GM12878 (cell line): ENCODE data around the gene AHNAK. TPM values are rescaled to one million over a fixed set of nuclear protein-coding genes. Genes with fewer than 3 reads are reported as not detected.

Source experiments
- ATAC-seq: fragments of 200-7000 bp; cut with Tn5 transposase; 3 replicates; pipeline ENCODE4 v1.9.1; 2020; ENCODE audit warnings: mild to moderate bottlenecking, moderate library complexity
- BruUV-seq: library from RNA; stranded (reverse); fragments of 400-500 nt; replicated peaks from 2 replicates; lab custom pipeline; 2021; lab: Mats Ljungman, UMichigan
- CTCF ChIA-PET: fragments of 300-600 bp; sonication (Branson Sonifier 250); formaldehyde crosslinking; extraction: SDS; loops from one replicate; lab custom pipeline; 2021; ENCODE audit warnings: inconsistent platforms; lab: Yijun Ruan, JAX
- POLR2A ChIA-PET: fragments of 350-600 bp; formaldehyde crosslinking; extraction: SDS; loops from one replicate; lab custom pipeline; 2021; ENCODE audit warnings: inconsistent platforms; lab: Charles Lee
- RAD21 ChIA-PET: fragments of 300-600 bp; sonication (Branson Sonifier 250); formaldehyde crosslinking; loops from one replicate; lab custom pipeline; 2023; ENCODE audit warnings: antibody characterized with exemption; ENCODE audit not compliant: unreplicated experiment; lab: Charles Lee
- SMC1A ChIA-PET: fragments of 300-600 bp; sonication (Branson Sonifier 250); formaldehyde crosslinking; loops from one replicate; lab custom pipeline; 2023; ENCODE audit not compliant: unreplicated experiment, uncharacterized antibody; lab: Charles Lee
- DNase-seq: peaks from one replicate; pipeline ENCODE4 v3.0.0-alpha.2; 2011; ENCODE audit warnings: low read depth, low spot score
- FAIRE-seq: peaks from 3 replicates; lab custom pipeline; 2011; peaks lifted over from hg19 to GRCh38; lab: Jason Lieb, UNC
- H2AFZ ChIP-seq: 2 replicates; pipeline ENCODE4 v1.6.0; 2011; ENCODE audit warnings: low read depth, low read length, control low read depth; ENCODE audit not compliant: control insufficient read depth
- H3K27ac ChIP-seq: 2 replicates; pipeline ENCODE4 v1.5.1; 2011; ENCODE audit warnings: control low read depth; ENCODE audit not compliant: control insufficient read depth, insufficient read depth
- H3K27me3 ChIP-seq, 2 experiments: replicated peaks in 1 of 2; 2 replicates each; pipeline versions ENCODE4 v1.6.0 to v1.6.1; 2011; ENCODE audit warnings: low read length in 1 of 2; ENCODE audit not compliant: control insufficient read depth in 2 of 2, insufficient read depth in 2 of 2
- H3K36me3 ChIP-seq, 2 experiments: 2 replicates each; pipeline ENCODE4 v1.5.1; 2011; ENCODE audit warnings: low read length in 1 of 2; ENCODE audit not compliant: control insufficient read depth in 2 of 2, insufficient read depth in 2 of 2
- H3K4me1 ChIP-seq: 2 replicates; pipeline ENCODE4 v1.6.1; 2011; ENCODE audit warnings: mild to moderate bottlenecking, low read length, moderate library complexity, mixed read lengths; ENCODE audit not compliant: control insufficient read depth, insufficient read depth
- H3K4me2 ChIP-seq: 2 replicates; pipeline ENCODE4 v1.6.0; 2011; ENCODE audit warnings: control low read depth; ENCODE audit not compliant: control insufficient read depth, insufficient read depth
- H3K4me3 ChIP-seq: fragments of 200-600 bp; sonication (generic); 2 replicates; pipeline ENCODE4 v1.5.1; 2016
- H3K79me2 ChIP-seq: 2 replicates; pipeline ENCODE4 v1.6.0; 2011; ENCODE audit warnings: low read length; ENCODE audit not compliant: control insufficient read depth, insufficient read depth
- H3K9ac ChIP-seq: 2 replicates; pipeline ENCODE4 v1.8.0; 2011; ENCODE audit warnings: low read length, control low read depth, mixed read lengths; ENCODE audit not compliant: control insufficient read depth, insufficient read depth
- H3K9me3 ChIP-seq: replicated peaks from 3 replicates; pipeline ENCODE4 v1.5.1; 2011; ENCODE audit warnings: mild to moderate bottlenecking, low read length; ENCODE audit not compliant: control insufficient read depth, insufficient read depth
- H4K20me1 ChIP-seq: 2 replicates; pipeline ENCODE4 v1.6.0; 2011; ENCODE audit not compliant: control insufficient read depth, insufficient read depth
- CBX3 ChIP-seq: fragments of 200-600 bp; sonication (generic); IDR thresholded peaks from 2 replicates; pipeline ENCODE4 v1.6.1; 2016; ENCODE audit warnings: low read depth, borderline replicate concordance
- FOXM1 ChIP-seq: IDR thresholded peaks from 2 replicates; pipeline ENCODE4 v1.6.1; 2012; ENCODE audit warnings: low read depth, mild to moderate bottlenecking, inconsistent platforms, low read length, moderate library complexity
- IKZF2 ChIP-seq, 2 experiments: fragments of 450-650 bp; IDR thresholded peaks; 2 replicates each; pipeline ENCODE4 v1.6.1; 2017; ENCODE audit warnings: mild to moderate bottlenecking in 2 of 2, moderate library complexity in 2 of 2
- NFXL1 ChIP-seq: fragments of 450-650 bp; IDR thresholded peaks from 2 replicates; pipeline ENCODE4 v1.6.1; 2017; ENCODE audit warnings: antibody characterized with exemption, mild to moderate bottlenecking, borderline replicate concordance
- NR2C2 ChIP-seq: IDR thresholded peaks from 2 replicates; pipeline ENCODE4 v1.6.1; 2011; ENCODE audit warnings: borderline replicate concordance, low read depth; ENCODE audit not compliant: control insufficient read depth, insufficient read length
- PAX8 ChIP-seq: fragments of 450-650 bp; IDR thresholded peaks from 2 replicates; pipeline ENCODE4 v1.6.1; 2017; ENCODE audit warnings: mild to moderate bottlenecking, moderate library complexity
- PML ChIP-seq: IDR thresholded peaks from 2 replicates; pipeline ENCODE4 v1.6.1; 2012; ENCODE audit warnings: low read length, inconsistent platforms
- RAD51 ChIP-seq: fragments of 450-650 bp; IDR thresholded peaks from 2 replicates; pipeline ENCODE4 v1.6.1; 2016; ENCODE audit warnings: moderate library complexity, mild to moderate bottlenecking, inconsistent platforms
- SIN3A ChIP-seq: IDR thresholded peaks from 2 replicates; pipeline ENCODE4 v1.6.1; 2012; ENCODE audit warnings: low read depth, low read length, improper control_type of control experiment
- SMAD1 ChIP-seq: fragments of 450-650 bp; IDR thresholded peaks from 2 replicates; pipeline ENCODE4 v1.6.1; 2018; ENCODE audit warnings: mild to moderate bottlenecking, low read depth; ENCODE audit not compliant: partially characterized antibody
- STAT3 ChIP-seq: IDR thresholded peaks from 2 replicates; pipeline ENCODE4 v1.6.1; 2011; ENCODE audit warnings: low read depth, low read length, improper control_type of control experiment
- SUZ12 ChIP-seq: fragments of 200-600 bp; sonication (generic); IDR thresholded peaks from one replicate; pipeline ENCODE4 v1.6.1; 2018; ENCODE audit warnings: antibody characterized with exemption, mild to moderate bottlenecking; ENCODE audit not compliant: unreplicated experiment
- TCF7 ChIP-seq: IDR thresholded peaks from 2 replicates; pipeline ENCODE4 v1.6.1; 2014; ENCODE audit warnings: antibody characterized with exemption, borderline replicate concordance
- ZNF384 ChIP-seq: IDR thresholded peaks from 2 replicates; pipeline ENCODE4 v1.6.1; 2012; ENCODE audit warnings: low read depth, mild to moderate bottlenecking, low read length, improper control_type of control experiment, borderline replicate concordance
- WGBS: methylation state at CpG from one replicate; pipeline ENCODE4 v1.1.6; 2016; ENCODE audit warnings: low lambda C conversion rate; ENCODE audit not compliant: insufficient replicate concordance, insufficient coverage; ENCODE audit errors: missing lambda C conversion rate; 5-methylcytosine and 5-hydroxymethylcytosine counted together
- in situ Hi-C: fragments of 300-500 bp; cut with MboI; formaldehyde crosslinking; loops from 9 replicates; pipeline ENCODE4 v1.14.3; 2018; ENCODE audit warnings: mixed read lengths
- intact Hi-C: fragments of 100-400 bp; cut with micrococcal nuclease; formaldehyde crosslinking; loops from one replicate; pipeline ENCODE4 v1.14.2; 2022; ENCODE audit not compliant: unreplicated experiment
- polyA plus RNA-seq, 11 experiments: library from polyadenylated mRNA; depleted of rRNA in 4 of 11; unstranded in 6 of 11; stranded (reverse) in 5 of 11; fragments of >200 nt; fragmentation: Nextera tagmentation in 4 of 11; fragmentation: Illumina TruSeq in 1 of 11; extraction: Ambion mirVana in 4 of 11; extraction: Trizol in 1 of 11; gene quantifications; 1 replicate in 1 of 11; 2 replicates in 10 of 11; pipeline versions ENCODE4 v1.2.1 to v1.2.3, GENCODE V29; 2011 to 2016; ENCODE audit warnings: inconsistent platforms in 2 of 11, missing spikeins in 2 of 11, low read depth in 1 of 11
- total RNA-seq, 4 experiments: library from RNA; depleted of rRNA in 3 of 4; stranded (reverse); fragments of >200 nt in 3 of 4; fragmentation: Illumina TruSeq in 1 of 4; extraction: Trizol in 1 of 4; gene quantifications; 2 replicates each; pipeline versions ENCODE4 v1.2.1 to v1.2.3, GENCODE V29; 2013 to 2021
- TF ChIP-seq, protein P1 (sequence below), 3 experiments: IDR thresholded peaks in 2 of 3; conservative IDR thresholded peaks in 1 of 3; 2 replicates each; pipeline ENCODE4 v1.5.1; 2011; ENCODE audit warnings: low read depth in 3 of 3, low read length in 3 of 3, mild to moderate bottlenecking in 3 of 3, control low read depth in 2 of 3, moderate library complexity in 2 of 3, inconsistent platforms in 1 of 3, mixed read lengths in 1 of 3; ENCODE audit not compliant: control insufficient read depth in 2 of 3, insufficient read depth in 1 of 3; ENCODE audit errors: extremely low read depth in 1 of 3
- TF ChIP-seq, protein P2 (sequence below): fragments of 450-650 bp; IDR thresholded peaks from 2 replicates; pipeline ENCODE4 v1.6.1; 2017; ENCODE audit warnings: mild to moderate bottlenecking, low read depth, inconsistent platforms; ENCODE audit not compliant: poor library complexity, severe bottlenecking
- TF ChIP-seq, protein P3 (sequence below): fragments of 450-650 bp; IDR thresholded peaks from 2 replicates; pipeline ENCODE4 v1.6.1; 2017; ENCODE audit warnings: mild to moderate bottlenecking

The AHNAK gene
- total and polyA plus RNA-seq, 10 of the 15 experiments (the other 5 are each of a cell fraction or from before 2014, with no cell fraction given): 0.76 to 90.3 (median 19.4) TPM

DNA sequence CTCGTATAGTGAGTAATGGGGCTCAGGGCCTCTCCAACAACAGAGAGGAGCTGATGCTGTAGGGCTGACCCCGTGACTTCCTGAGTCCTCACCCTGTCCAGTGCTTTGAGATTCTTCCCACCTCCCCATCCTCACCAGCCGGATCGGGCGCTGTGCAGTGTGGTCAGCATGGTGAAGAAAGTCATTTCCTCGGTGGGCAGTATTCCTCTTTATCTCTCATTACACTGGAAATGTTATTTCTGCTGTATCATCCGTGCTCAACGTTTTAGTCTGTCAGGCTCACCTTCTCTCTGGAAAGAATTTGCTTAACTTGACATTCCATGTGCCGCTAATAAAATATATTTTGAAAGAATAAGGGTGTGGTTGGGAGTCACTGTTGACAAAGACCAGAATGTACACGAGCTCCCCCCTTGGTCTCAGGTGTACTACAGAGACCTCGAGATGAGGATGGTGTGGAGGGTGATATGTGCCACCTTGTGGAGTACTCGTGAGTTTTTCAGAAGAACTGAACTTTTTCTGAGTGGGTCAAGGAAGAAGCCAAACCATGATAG, 153.5 kb downstream of the AHNAK start (continued):
- TF ChIP-seq IKZF2 (IDR thresholded peaks at IDR 0.05) (no peak), SIN3A (no peak), PAX8 (no peak), STAT3 (no peak), PML (no peak), RAD51 (no peak)
- TF ChIP-seq, protein P1, sequence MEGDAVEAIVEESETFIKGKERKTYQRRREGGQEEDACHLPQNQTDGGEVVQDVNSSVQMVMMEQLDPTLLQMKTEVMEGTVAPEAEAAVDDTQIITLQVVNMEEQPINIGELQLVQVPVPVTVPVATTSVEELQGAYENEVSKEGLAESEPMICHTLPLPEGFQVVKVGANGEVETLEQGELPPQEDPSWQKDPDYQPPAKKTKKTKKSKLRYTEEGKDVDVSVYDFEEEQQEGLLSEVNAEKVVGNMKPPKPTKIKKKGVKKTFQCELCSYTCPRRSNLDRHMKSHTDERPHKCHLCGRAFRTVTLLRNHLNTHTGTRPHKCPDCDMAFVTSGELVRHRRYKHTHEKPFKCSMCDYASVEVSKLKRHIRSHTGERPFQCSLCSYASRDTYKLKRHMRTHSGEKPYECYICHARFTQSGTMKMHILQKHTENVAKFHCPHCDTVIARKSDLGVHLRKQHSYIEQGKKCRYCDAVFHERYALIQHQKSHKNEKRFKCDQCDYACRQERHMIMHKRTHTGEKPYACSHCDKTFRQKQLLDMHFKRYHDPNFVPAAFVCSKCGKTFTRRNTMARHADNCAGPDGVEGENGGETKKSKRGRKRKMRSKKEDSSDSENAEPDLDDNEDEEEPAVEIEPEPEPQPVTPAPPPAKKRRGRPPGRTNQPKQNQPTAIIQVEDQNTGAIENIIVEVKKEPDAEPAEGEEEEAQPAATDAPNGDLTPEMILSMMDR (IDR thresholded peaks at IDR 0.05 in 2 of 3, conservative IDR thresholded peaks at IDR 0.05 in 1 of 3; ENCODE audit: control insufficient read depth in 2 of 3, extremely low read depth in 1 of 3, insufficient read depth in 1 of 3, low read depth in 3 of 3, low read length in 3 of 3): peak in 2 of 3 experiments; percentile 32 to 42; a peak in 2 of 6 replicates

DNA sequence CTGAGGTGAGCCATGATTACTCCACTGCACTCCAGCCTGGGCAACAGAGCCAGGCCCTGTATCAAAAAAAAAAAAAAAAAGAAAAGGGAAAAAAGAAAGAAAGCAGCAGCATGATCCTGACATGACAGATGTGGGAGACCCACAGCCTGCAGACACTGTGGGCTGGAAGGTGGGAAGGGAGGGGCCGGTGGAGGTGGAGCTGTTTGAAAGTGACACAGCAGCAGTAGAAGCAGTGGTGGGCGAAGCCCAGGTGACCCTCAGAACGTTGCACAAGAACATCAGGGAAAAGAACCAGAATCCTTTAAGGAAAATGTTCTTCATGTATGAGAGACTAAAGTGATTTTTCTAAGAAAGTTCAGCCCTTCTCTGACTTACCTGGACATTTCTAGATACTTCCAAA, 154.1 kb downstream of the AHNAK start:
- Histone ChIP-seq H2AFZ (no peak overlapping the region), H3K27me3 (no peaks in the 10 kb centered on the region), H3K79me2 (no peaks in the 10 kb centered on the region), H4K20me1 (no peaks in the 10 kb centered on the region), H3K36me3 (no peaks in the 10 kb centered on the region), H3K27ac (no peak overlapping the region), H3K9ac (no peak overlapping the region), H3K9me3 (no peaks in the 10 kb centered on the region), H3K4me3 (no peak overlapping the region), H3K4me2 (no peak overlapping the region), H3K4me1 (no peaks in the 10 kb centered on the region)
- RAD21 ChIA-PET: interaction anchor here (1.3 to 1.7 kb wide), 4 partner anchors 11 to 168 kb away, joined by 3 to 6 read pairs (median 4); no protein-coding TSS in a partner anchor
- SMC1A ChIA-PET: interaction anchor here (0.8 to 1.7 kb wide), 5 partner anchors 12 to 170 kb away, joined by 3 to 5 read pairs (median 3); no protein-coding TSS in a partner anchor
- no peak for ATAC-seq
- in situ Hi-C loops: no loop called here
- DNase-seq: no peak
- 37% methylated on average over 3 of the region's 3 CpGs for WGBS
- intact Hi-C loops: loop anchor here (10.0 kb wide), 1 partner anchor 472 kb away; no protein-coding TSS in a partner anchor
- CTCF ChIA-PET: interaction anchor here (0.6 to 4.8 kb wide), 6 partner anchors 11 to 375 kb away, joined by 3 to 48 read pairs (median 23); partner anchors contain the start of gene ASRGL1
- POLR2A ChIA-PET: interaction anchor here (0.8 kb wide), 1 partner anchor 29 kb away, joined by 3 read pairs; no protein-coding TSS in a partner anchor
- no peak for FAIRE-seq
- BruUV-seq: no TSS peak
- TF ChIP-seq, protein P2, sequence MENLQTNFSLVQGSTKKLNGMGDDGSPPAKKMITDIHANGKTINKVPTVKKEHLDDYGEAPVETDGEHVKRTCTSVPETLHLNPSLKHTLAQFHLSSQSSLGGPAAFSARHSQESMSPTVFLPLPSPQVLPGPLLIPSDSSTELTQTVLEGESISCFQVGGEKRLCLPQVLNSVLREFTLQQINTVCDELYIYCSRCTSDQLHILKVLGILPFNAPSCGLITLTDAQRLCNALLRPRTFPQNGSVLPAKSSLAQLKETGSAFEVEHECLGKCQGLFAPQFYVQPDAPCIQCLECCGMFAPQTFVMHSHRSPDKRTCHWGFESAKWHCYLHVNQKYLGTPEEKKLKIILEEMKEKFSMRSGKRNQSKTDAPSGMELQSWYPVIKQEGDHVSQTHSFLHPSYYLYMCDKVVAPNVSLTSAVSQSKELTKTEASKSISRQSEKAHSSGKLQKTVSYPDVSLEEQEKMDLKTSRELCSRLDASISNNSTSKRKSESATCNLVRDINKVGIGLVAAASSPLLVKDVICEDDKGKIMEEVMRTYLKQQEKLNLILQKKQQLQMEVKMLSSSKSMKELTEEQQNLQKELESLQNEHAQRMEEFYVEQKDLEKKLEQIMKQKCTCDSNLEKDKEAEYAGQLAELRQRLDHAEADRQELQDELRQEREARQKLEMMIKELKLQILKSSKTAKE: no peak
- TF ChIP-seq ZNF384 (no peak), FOXM1 (no peak), SUZ12 (no peak), TCF7 (no peak), SMAD1 (no peak), NR2C2 (no peak), NFXL1 (no peak), CBX3 (no peak)
- TF ChIP-seq, protein P3, sequence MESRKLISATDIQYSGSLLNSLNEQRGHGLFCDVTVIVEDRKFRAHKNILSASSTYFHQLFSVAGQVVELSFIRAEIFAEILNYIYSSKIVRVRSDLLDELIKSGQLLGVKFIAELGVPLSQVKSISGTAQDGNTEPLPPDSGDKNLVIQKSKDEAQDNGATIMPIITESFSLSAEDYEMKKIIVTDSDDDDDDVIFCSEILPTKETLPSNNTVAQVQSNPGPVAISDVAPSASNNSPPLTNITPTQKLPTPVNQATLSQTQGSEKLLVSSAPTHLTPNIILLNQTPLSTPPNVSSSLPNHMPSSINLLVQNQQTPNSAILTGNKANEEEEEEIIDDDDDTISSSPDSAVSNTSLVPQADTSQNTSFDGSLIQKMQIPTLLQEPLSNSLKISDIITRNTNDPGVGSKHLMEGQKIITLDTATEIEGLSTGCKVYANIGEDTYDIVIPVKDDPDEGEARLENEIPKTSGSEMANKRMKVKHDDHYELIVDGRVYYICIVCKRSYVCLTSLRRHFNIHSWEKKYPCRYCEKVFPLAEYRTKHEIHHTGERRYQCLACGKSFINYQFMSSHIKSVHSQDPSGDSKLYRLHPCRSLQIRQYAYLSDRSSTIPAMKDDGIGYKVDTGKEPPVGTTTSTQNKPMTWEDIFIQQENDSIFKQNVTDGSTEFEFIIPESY: no peak
